HUDEP-2 (cell line): ENCODE data around the gene NECTIN2.
"Not testable (repeated sequence)": the region's sequence is repeated elsewhere in the genome, so short reads cannot be mapped to it uniquely, and the experiment has no call there.

Experiments
- DNase-seq, 76 experiments: peaks; one replicate each; lab custom pipeline; 2025; ENCODE audit not compliant: unreplicated experiment in 76 of 76; lab: John Stamatoyannopoulos, UW

The NECTIN2 gene

DNA sequence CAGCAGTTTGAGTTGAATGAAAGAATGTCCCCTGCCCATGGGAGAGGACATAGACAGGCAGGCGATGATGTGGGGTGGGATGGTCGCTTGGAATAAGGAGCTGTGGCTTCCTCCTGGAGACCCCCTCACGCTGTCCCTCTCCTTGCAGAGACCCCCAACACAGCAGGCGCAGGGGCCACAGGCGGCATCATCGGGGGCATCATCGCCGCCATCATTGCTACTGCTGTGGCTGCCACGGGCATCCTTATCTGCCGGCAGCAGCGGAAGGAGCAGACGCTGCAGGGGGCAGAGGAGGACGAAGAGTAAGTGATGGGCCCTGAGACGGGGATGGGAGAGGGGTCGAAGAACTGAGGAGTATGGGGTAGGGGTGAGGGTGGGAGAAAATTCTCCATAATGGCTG is 36.0 kb downstream of the NECTIN2 start:
- DNase-seq: no peak

DNA sequence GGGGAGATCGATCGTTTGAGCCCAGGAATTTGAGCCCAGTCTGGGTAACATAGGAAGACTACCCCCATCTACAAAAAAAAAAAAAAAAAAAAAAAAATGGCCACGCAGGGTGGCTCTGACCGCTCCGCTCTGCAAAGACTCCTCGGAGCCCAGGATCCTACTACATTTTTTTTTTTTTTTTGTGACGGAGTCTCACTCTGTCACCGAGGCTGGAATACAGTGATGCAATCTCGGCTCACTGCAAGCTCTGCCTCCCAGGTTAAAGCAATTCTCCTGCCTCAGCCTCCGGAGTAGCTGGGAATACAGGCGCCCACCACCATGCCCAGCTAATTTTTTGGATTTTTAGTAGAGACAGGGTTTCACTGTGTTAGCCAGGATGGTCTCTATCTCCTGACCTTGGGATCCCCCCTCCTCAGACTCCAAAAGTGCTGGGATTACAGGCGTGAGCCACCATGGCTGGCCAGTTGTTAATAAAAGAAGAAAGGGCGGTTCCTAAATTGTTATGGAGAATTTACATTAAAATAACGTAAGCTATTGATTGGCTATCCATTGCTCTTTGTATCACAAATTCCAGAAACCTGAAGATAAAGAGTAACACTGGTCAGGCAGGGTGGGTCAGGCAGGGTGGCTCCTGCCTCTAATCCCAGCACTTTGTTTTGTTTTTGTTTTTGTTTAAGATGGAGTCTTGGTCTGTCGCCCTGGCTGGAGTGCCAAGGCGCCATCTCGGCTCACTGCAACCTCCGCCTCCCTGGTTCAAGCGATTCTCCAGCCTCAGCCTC is 36.7 kb downstream of the NECTIN2 start:
- not testable (repeated sequence) for DNase-seq

GRCh38 chr19:44883922-44884321 is 37.8 kb downstream of the NECTIN2 start:
- DNase-seq: no peak

DNA sequence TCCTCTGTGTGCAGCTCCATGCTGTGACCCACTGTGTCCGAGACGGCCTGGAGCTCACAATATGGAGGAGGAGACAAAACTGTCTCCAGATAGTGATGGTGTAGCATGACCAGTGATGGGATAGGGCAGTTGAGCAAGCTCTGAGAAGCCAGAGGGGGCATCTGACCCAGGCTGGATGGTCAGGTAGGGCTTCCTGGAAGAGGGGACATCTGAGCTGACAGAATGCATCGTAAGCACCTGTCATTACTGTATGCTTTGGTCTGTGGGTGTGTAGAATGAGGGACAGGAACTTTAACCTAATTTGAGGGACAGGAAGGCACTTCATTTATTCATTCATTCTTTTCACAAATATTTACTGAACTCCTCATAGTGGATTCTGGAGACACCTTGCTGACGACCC is 38.5 kb downstream of the NECTIN2 start:
- DNase-seq: no peak

- no peak for DNase-seq
Measured at GRCh38 chr19:44886141-44886540, 40.0 kb downstream of the NECTIN2 start.

GRCh38 chr19:44887648-44888047 is 41.6 kb downstream of the NECTIN2 start:
- no peak for DNase-seq

GRCh38 chr19:44888335-44888734 is 42.2 kb downstream of the NECTIN2 start:
- DNase-seq: not testable (repeated sequence)

- DNase-seq: no peak
Measured at GRCh38 chr19:44889830-44890365, 43.8 kb downstream of the NECTIN2 start.

DNA sequence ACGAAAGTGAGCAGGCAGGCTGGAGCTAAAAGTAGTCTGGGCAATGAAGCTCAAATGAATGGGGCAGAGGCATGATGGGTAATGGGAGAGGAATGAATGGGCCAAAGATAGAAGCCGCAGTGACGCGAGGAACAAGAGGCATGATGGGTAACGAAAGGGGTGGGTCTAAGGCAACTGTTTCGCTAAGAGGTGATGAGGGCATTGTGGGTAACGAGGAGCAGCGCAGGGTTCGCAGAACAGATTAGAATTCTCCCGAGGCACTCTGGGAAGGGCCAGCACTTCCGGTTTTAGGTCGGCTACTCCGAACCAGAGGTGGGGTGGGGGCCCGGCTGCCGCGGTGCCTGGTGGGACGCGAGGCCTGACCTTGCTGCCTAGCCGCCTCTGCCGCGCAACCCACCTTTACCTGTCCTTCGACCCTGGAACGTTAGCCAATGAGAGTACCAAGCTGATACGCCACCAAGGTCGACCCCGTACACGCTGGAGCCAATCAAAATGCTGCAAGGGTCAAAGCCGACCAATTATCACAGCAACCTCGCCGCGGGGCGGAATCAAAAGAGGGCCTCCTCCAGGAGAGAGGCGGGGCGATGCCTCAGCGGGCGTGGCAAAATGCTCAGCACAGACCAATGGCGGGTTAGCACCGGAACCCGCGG is 44.4 kb downstream of the NECTIN2 start:
- DNase-seq: peak; percentile 99 to 100 (median 100)

- DNase-seq: peak in 17 of 76 experiments; percentile 99 to 100 (median 100)
Measured at GRCh38 chr19:44891016-44891882, 45.2 kb downstream of the NECTIN2 start, which contains the start of gene TOMM40. TOMM40 (plus strand) TSS chr19:44891254; CDS start chr19:44891416, 162 bp downstream.

DNA sequence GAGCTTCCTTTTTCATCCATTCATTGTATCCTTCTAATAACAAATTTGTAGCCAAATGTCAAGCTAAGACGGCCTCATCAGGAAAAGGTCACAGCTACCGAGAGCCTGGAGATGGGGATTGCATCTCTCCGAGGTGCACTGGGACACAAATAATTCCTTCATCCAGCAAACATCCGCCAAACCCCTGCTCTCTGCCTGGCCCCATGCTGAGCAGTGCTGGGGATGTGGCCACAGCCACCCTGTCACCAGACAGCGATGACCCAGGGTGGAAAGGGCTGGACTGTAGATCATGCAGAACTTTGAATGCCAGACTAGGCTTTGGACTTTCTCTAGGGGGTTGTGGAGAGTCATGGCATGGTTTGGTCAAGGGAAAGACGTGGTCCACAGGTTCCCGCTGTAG is 46.8 kb downstream of the NECTIN2 start:
- no peak for DNase-seq

DNA sequence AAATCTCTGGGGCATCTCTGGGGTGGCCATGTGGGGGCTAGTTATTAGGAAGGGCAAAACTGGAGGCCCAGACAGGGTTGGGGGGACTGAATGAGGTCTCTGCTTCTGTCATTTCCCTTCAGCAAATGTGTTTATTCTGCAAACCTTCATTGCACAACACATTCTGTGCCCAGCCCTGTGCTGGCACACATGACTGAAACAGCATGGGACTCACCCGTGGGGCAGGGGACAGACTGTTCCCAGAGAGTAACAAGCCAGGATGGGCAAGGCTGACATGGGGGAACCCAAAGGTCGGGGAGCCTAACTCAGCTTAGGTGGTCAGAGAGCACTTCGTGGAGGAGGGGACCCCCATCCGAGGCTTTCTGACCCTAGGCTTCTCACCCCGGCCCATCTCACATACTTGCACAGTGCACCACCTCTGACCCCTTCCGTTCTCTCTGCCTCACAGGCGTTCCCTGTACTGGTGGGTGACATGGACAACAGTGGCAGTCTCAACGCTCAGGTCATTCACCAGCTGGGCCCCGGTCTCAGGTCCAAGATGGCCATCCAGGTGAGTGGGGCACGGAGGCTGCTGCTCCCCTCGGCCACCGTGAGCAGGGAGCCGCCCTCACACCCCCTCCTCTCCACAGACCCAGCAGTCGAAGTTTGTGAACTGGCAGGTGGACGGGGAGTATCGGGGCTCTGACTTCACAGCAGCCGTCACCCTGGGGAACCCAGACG is 47.4 kb downstream of the NECTIN2 start:
- no peak for DNase-seq

DNA sequence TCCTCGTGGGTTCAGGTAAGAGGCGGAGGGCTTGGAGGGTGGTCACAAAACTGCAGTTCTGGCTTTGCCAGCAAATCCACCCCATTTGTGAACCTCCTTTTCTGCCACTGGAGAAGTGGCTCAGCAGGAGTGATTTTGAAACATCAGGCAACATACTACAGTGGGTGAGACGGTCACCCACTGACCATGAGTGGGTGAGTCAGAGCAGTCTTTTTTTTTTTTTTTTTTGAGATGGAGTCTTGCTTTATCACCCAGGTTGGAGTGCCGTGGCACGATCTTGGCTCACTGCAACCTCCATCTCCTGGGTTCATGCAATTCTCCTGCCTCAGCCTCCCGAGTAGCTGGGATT is 47.9 kb downstream of the NECTIN2 start:
- no peak for DNase-seq

DNA sequence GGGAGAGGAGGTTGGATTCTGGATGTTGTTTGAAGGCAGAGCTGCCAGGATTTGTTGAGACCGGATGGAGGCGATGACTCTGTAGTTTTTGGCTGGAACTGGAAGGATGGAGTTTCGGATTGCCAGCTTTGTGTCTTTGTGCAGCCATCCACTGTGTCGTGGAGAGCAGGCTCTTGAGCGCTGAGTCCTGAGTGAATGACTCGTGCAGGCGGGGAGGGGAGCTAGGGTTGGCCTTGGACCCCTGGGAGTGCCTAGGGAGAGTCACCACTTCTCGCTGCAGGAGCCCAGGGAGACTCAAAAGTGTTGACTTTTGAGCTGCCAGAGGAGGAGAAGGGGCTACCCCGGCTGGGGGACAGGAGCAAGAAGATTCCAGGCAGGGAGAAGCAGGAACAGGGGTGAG is 48.8 kb downstream of the NECTIN2 start:
- no peak for DNase-seq

DNA sequence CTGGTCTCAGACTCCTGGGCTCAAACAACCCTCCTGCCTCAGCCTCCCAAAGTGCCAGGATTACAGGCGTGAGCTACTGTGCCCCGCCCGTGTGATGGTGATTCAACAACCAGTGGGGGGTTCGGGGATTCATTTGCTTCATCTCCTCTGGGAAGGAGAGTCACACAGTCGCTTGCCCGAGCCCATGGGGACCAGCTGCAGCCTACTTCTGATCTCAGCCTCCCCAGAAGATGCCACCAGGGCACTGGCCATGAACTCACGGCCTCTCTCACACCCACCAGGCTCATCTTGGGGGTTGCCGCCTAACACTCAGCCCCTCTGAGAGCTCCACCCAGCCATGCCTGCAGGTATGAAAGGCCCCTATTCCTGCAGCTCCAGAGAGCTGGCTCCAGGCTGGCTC is 51.7 kb downstream of the NECTIN2 start:
- DNase-seq: no peak

DNA sequence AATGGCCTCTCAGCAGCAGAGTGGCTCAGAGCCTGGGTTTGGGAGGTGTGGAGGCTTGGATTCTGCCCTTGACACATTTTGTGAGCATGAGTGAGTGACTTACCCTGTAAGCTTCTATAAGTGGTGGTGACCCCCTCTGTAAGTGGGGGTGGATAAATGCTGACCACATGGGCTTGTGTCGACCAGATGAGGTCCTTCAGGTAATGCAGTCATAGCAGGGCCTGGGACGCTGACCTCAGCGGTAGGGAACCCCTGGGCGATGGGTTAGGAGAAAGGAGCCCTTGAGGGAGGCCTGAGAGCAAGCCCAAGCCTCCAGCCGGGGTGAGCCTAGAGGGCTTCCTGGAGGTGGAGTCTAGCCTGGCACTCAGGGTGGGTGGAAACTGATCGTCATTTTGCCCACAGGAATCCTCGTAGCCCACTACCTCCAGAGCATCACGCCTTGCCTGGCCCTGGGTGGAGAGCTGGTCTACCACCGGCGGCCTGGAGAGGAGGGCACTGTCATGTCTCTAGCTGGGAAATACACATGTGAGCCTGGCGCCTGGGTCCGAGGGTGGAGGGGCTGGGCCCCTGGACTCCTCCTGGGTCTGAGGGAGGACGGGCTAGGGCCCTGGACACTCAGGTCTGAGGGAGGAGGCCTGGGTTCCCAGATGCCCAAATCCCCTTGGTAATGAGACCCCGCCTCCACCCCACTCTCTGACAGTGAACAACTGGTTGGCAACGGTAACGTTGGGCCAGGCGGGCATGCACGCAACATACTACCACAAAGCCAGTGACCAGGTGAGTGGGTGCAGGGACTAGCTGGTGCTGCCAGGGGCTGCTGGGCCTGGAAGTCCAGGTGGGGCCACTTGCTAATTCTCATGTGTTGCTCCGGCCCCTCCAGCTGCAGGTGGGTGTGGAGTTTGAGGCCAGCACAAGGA is 54.5 kb downstream of the NECTIN2 start:
- no peak for DNase-seq

DNA sequence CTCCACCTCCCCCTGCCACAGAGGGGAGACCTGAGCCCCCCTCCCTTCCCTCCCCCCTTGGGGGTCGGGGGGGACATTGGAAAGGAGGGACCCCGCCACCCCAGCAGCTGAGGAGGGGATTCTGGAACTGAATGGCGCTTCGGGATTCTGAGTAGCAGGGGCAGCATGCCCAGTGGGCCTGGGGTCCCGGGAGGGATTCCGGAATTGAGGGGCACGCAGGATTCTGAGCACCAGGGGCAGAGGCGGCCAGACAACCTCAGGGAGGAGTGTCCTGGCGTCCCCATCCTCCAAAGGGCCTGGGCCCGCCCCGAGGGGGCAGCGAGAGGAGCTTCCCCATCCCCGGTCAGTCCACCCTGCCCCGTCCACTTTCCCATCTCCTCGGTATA is 57.1 kb downstream of the NECTIN2 start:
- no peak for DNase-seq

DNA sequence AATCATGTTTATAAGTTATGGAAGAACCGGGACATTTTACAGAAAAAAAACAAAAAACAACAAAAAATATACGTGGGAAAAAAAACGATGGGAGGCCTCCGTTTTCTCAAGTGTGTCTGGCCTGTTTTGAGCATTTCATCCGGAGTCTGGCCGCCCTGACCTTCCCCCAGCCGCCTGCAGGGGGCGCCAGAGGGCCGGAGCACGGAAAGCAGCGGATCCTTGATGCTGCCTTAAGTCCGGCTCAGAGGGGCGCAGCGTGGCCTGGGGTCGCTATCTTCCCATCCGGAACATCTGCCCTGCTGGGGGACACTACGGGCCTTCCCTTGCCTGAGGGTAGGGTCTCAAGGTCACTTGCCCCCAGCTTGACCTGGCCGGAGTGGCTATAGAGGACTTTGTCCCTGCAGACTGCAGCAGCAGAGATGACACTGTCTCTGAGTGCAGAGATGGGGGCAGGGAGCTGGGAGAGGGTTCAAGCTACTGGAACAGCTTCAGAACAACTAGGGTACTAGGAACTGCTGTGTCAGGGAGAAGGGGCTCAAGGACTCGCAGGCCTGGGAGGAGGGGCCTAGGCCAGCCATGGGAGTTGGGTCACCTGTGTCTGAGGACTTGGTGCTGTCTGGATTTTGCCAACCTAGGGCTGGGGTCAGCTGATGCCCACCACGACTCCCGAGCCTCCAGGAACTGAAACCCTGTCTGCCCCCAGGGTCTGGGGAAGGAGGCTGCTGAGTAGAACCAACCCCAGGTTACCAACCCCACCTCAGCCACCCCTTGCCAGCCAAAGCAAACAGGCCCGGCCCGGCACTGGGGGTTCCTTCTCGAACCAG is 57.7 kb downstream of the NECTIN2 start:
- peak in 73 of 76 experiments; percentile 5 to 96 (median 69) for DNase-seq
